HepG2 (cell line): Measurements from ENCODE around the gene CSHL1. TPM values are rescaled to one million over a fixed set of nuclear protein-coding genes. Genes with fewer than 3 reads are reported as not detected.
A peak's percentile ranks its signal among the peaks of the same experiment; 100 is the strongest.
"Not testable (repeated sequence)": the region's sequence is repeated elsewhere in the genome, so short reads cannot be mapped to it uniquely, and the experiment has no call there.

Experiments
- ATAC-seq: fragments of 200-7000 bp; cut with Tn5 transposase; 3 replicates; pipeline ENCODE4 v1.9.1; 2020; ENCODE audit warnings: mild to moderate bottlenecking, moderate library complexity
- BruUV-seq: library from RNA; stranded (reverse); fragments of 400-500 nt; replicated peaks from 2 replicates; lab custom pipeline; 2021; lab: Mats Ljungman, UMichigan
- CTCF ChIA-PET: fragments of 300-600 bp; formaldehyde crosslinking; extraction: SDS; loops from one replicate; lab custom pipeline; 2021; ENCODE audit warnings: low total read pairs, inconsistent platforms, low intra/inter-chr PET ratio; lab: Yijun Ruan, JAX
- POLR2A ChIA-PET: fragments of 350-600 bp; sonication (Branson Sonifier 250); formaldehyde crosslinking; loops from one replicate; lab custom pipeline; 2020; ENCODE audit warnings: antibody characterized with exemption, inconsistent platforms; lab: Yijun Ruan, JAX
- DNase-seq: peaks from one replicate; pipeline ENCODE4 v3.0.0-alpha.2; 2015; ENCODE audit warnings: low spot score
- FAIRE-seq: peaks from 3 replicates; lab custom pipeline; 2011; peaks lifted over from hg19 to GRCh38; lab: Jason Lieb, UNC
- H2AFZ ChIP-seq: one replicate; pipeline ENCODE4 v1.6.1; 2011; ENCODE audit warnings: low read length, inconsistent platforms
- H3K27ac ChIP-seq: fragments of 300-600 bp; 3 replicates; pipeline ENCODE4 v1.8.0; 2011; ENCODE audit warnings: mixed run types, mild to moderate bottlenecking, mixed read lengths, low read length, inconsistent platforms; ENCODE audit not compliant: insufficient read depth; ENCODE audit errors: extremely low read length
- H3K27me3 ChIP-seq, 2 experiments: fragments of 200-600 bp in 1 of 2; 2 replicates in 1 of 2; 3 replicates in 1 of 2; pipeline versions ENCODE4 v1.6.0 to v1.8.0; 2011; ENCODE audit warnings: low read length in 2 of 2, mild to moderate bottlenecking in 2 of 2, moderate library complexity in 2 of 2, inconsistent platforms in 1 of 2; ENCODE audit not compliant: insufficient read depth in 2 of 2, control insufficient read depth in 1 of 2
- H3K36me3 ChIP-seq, 2 experiments: fragments of 200-600 bp in 1 of 2; replicated peaks in 1 of 2; 2 replicates in 1 of 2; 3 replicates in 1 of 2; pipeline versions ENCODE4 v1.5.1 to v1.8.0; 2011; ENCODE audit warnings: low read length in 2 of 2, inconsistent platforms in 1 of 2; ENCODE audit not compliant: insufficient read depth in 2 of 2, control insufficient read depth in 1 of 2
- H3K4me1 ChIP-seq: 2 replicates; pipeline ENCODE4 v1.5.1; 2012; ENCODE audit warnings: low read length, inconsistent platforms; ENCODE audit not compliant: insufficient read depth
- H3K4me2 ChIP-seq: 2 replicates; pipeline ENCODE4 v1.6.0; 2011; ENCODE audit warnings: low read depth, low read length, inconsistent platforms
- H3K4me3 ChIP-seq, 3 experiments: fragments of 200-600 bp in 1 of 3; sonication (generic), shearing (Covaris generic) in 1 of 3; replicated peaks in 1 of 3; 2 replicates each; pipeline ENCODE4 v1.5.1; 2011 to 2016; ENCODE audit warnings: low read length in 3 of 3, inconsistent platforms in 2 of 3, low read depth in 2 of 3, mild to moderate bottlenecking in 2 of 3, control low read depth in 1 of 3, mixed read lengths in 1 of 3; ENCODE audit not compliant: insufficient read depth in 1 of 3
- H3K79me2 ChIP-seq: one replicate; pipeline ENCODE4 v1.6.1; 2011; ENCODE audit warnings: low read length, inconsistent platforms; ENCODE audit not compliant: insufficient read depth
- H3K9ac ChIP-seq: 2 replicates; pipeline ENCODE4 v1.6.0; 2011; ENCODE audit warnings: mild to moderate bottlenecking, low read depth, low read length, inconsistent platforms; ENCODE audit not compliant: insufficient read depth
- H3K9me3 ChIP-seq: 2 replicates; pipeline ENCODE4 v1.5.1; 2012; ENCODE audit warnings: mild to moderate bottlenecking, low read length
- H4K20me1 ChIP-seq: 2 replicates; pipeline ENCODE4 v1.6.0; 2011; ENCODE audit warnings: inconsistent platforms, mild to moderate bottlenecking, low read length, moderate library complexity; ENCODE audit not compliant: insufficient read depth
- CTCF ChIP-seq: sonication (generic); formaldehyde crosslinking; IDR thresholded peaks from 2 replicates; pipeline ENCODE4 v1.5.0; 2020; ENCODE audit warnings: mild to moderate bottlenecking, missing genetic modification reagents, moderate library complexity
- WGBS: methylation state at CpG from one replicate; pipeline ENCODE4 v1.1.6; 2017; ENCODE audit warnings: low lambda C conversion rate; 5-methylcytosine and 5-hydroxymethylcytosine counted together
- in situ Hi-C: cut with HindIII; loops from 2 replicates; pipeline ENCODE4 v1.10.0; 2017; ENCODE audit warnings: low pct_unique_long_range_greater_than_20kb; ENCODE audit not compliant: extremely low pct_ligation_motif_present
- intact Hi-C: fragments of 100-400 bp; cut with micrococcal nuclease; formaldehyde crosslinking; loops from one replicate; pipeline ENCODE4 v1.10.0; 2022; ENCODE audit not compliant: unreplicated experiment
- polyA plus RNA-seq, 8 experiments: library from polyadenylated mRNA; depleted of rRNA in 3 of 8; stranded (reverse) in 7 of 8; unstranded in 1 of 8; fragments of >200 nt; fragmentation: Illumina TruSeq in 4 of 8; extraction: Trizol in 4 of 8; gene quantifications; 2 replicates each; pipeline versions ENCODE4 v1.2.1 to v1.2.3, GENCODE V29; 2011 to 2016; ENCODE audit warnings: low read depth in 4 of 8, missing spikeins in 1 of 8, mixed read lengths in 1 of 8; ENCODE audit not compliant: insufficient read depth in 1 of 8
- total RNA-seq, 5 experiments: library from RNA; depleted of rRNA; stranded (reverse); fragments of >200 nt; fragmentation: Illumina TruSeq; extraction: Trizol; gene quantifications; 2 replicates each; pipeline ENCODE4 v1.2.3, GENCODE V29; 2016; ENCODE audit warnings: low read depth in 1 of 5

The CSHL1 gene
- total and polyA plus RNA-seq, 2 of the 13 experiments (the other 11 are each of a cell fraction or from before 2014, with no cell fraction given): not detected

- not testable (repeated sequence) for H3K4me1 ChIP-seq
- peak; percentile 21 for TF ChIP-seq CTCF (CRISPR knock-in tag)
- TF ChIP-seq, all 625 proteins: peak for 1; not testable (repeated sequence) for 624
- DNase-seq, H3K4me3 ChIP-seq, H3K79me2 ChIP-seq, H3K36me3 ChIP-seq, CTCF ChIA-PET, intact Hi-C loops, POLR2A ChIA-PET, BruUV-seq, H3K4me2 ChIP-seq, FAIRE-seq, H3K9ac ChIP-seq, H2AFZ ChIP-seq, in situ Hi-C loops, H4K20me1 ChIP-seq, H3K9me3 ChIP-seq, H3K27ac ChIP-seq: not testable (repeated sequence)
- WGBS: 10% methylated on average over 12 of the region's 12 CpGs
- peaks cover 4 to 26% of the 10 kb centered on the region in 2 experiments; a peak in 3 of 5 replicates for H3K27me3 ChIP-seq
- peak; percentile 67; the same call in 2 of the 3 replicates for ATAC-seq
These were observed 3.8 kb downstream of the CSHL1 start for GRCh38 chr17:63907161-63907778.

- FAIRE-seq, H3K9ac ChIP-seq, in situ Hi-C loops, H3K27ac ChIP-seq, H4K20me1 ChIP-seq, BruUV-seq, H3K9me3 ChIP-seq, H3K4me1 ChIP-seq, POLR2A ChIA-PET, DNase-seq, H3K79me2 ChIP-seq, ATAC-seq, intact Hi-C loops, CTCF ChIA-PET, H3K4me3 ChIP-seq, H3K36me3 ChIP-seq, H2AFZ ChIP-seq, H3K4me2 ChIP-seq: not testable (repeated sequence)
- 28% methylated on average over 8 of the region's 8 CpGs for WGBS
- H3K27me3 ChIP-seq: peaks cover 3 to 10% of the 10 kb centered on the region in 2 experiments; a peak in 3 of 5 replicates
These were observed 6.3 kb downstream of the CSHL1 start for GRCh38 chr17:63904796-63905195.
